Right lobe of liver (tissue), 4 donors: Measurements from ENCODE around the gene BMX.

ENCODE experiments used
- CTCF ChIP-seq, 4 donors: fragments of 200-600 bp in 3 of 4; fragments of 450-650 bp in 1 of 4; IDR thresholded peaks; one replicate each; pipeline versions ENCODE4 v1.5.1 to v1.8.0; 2016 to 2022; ENCODE audit warnings: antibody characterized with exemption in 4 of 4, mild to moderate bottlenecking in 2 of 4
- POLR2A ChIP-seq: fragments of 450-650 bp; IDR thresholded peaks from one replicate; pipeline ENCODE4 v1.6.1; 2017; ENCODE audit warnings: antibody characterized with exemption, mild to moderate bottlenecking
- donor health status: DM: no; HTN: no; CAD: no.
- donor health status: DM: no; HTN: no; CAD: no.
- donor health status: DM: no; HTN: yes; CAD: no.

- no peak for TF ChIP-seq CTCF (IDR thresholded peaks at IDR 0.05)
- TF ChIP-seq POLR2A = no peak
Measured at GRCh38 chrX:15492469-15492868, 8.1 kb upstream of the BMX start.
